HG02938 (cell line): ENCODE results near the gene MPZL1.

Experiments
- ATAC-seq: cut with Tn5 transposase; IDR thresholded peaks from one replicate; pipeline ENCODE4 v1.9.1; 2021; ENCODE audit warnings: mild to moderate bottlenecking, moderate library complexity; ENCODE audit not compliant: unreplicated experiment

The MPZL1 gene

DNA sequence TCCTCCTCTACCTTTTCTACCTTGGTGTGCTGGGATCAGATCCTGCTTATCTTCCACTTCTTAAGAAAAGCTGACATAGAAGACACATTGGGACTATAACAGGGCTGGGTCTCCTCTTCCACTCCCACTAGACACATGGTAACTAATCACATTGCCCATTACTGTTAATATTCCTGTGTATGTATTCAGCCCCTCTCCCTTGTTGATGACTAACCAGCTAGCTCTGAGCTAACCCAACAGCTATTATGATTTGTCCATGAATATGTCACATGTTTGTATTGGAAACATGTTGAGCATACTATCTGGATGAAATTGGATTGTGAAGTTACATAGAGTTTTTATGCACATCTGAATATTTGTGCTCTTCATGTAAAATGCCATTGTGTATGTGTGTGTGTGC is 52.9 kb downstream of the MPZL1 start:
- no peak for ATAC-seq

DNA sequence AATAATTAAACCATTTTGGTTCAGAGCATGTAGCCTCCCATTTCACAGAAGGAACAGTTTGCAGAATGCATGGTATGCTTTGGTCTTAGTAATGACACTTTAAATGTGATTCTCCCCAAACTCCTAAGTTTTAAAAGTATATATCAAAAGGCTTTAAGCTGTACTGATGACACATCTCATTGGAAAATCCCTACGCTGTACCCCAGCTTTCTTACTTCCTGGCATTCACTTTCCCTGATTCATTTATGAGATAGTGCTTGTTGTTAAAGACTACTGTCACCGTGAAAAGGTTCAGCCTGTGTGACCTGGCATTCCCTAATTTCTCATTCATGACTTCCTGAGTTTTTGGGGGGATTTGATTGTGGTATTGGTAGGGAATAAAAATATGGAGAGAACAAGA is 53.4 kb downstream of the MPZL1 start:
- ATAC-seq = no peak

DNA sequence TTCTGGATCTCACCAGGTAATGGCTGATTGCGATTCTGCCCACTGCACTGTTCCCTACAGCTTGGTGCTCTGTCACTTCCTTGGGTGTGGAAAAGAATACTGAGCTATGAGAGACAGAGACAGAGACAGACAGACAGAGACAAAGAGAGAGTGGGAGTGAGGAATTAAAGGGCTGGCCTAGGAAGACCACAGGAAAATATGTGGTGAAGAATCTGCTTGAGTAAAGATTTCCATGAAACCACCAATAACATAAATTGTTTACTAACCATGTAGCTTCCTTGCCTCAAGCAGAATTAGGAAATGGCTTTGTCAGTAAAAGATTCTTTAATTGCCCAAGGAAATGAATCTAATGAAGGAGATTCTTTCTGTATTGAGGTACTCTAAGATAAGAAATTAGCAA is 54.4 kb downstream of the MPZL1 start:
- no peak for ATAC-seq

DNA sequence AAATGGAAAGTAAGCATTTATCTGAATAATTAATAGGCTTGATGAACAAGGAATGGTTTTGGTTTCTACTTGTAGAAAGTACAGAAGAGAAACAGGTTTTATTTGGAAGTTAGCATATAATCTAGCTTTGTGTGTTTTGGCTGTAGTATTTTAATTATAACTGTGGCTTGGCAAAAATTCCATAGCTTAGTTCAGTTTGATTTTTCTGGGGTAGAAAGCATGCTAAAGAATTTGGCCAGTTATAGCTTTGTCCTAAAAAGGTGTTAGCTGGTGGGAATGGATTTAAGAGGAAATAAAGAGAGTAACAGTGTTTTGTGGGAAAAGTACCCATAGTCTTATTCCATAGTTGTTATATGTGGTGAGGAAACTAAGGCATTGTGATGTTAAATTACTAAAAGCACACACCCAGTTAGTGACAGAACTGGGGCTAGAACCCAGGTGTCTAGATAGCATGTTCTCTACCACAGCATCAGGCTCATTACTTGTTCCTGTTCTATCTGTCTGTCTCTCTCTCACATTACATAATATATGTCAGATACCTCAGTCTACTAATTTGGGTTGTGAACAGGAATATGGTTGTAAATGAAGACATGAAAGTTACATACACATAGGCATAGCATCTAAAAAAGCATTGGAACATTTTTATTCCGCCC is 55.0 kb downstream of the MPZL1 start:
- ATAC-seq = no peak

DNA sequence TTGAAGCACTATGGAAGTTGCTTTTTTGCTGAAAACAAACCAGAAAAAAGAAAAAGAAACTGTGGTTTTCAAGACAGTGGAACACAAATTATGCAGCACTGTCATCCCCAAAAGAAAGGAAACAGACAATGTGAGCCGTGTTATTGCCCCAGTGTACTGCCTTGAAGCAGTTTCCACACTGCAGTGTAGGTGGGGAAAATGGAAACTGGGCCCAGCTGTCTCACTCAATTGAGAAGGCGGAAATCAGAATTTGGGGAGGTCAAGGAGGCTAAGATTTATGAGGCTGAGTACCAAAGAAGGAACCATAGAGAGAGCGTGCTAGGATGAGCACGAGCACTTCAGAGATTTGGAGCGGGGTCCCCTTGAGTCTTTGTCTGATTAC is 55.5 kb downstream of the MPZL1 start:
- no peak for ATAC-seq

DNA sequence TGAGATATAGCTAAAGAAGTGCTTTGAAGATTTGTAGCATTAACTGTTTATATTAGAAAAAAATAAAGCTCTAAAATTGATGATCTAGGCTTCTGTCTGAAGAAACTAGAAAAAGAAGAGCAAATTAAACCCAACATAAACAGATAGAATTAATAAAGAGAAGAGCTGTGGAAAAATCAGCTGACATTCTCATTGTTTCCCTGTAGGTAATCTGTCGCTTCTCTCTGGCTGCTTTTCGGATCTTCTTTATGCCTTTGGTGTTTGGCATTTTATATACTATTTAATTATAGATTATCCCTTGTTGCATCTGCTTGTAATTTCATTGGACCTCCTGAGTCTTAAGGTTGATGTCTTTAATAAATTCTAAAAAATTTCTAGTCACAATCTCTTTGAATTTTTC is 59.8 kb downstream of the MPZL1 start:
- no peak for ATAC-seq

DNA sequence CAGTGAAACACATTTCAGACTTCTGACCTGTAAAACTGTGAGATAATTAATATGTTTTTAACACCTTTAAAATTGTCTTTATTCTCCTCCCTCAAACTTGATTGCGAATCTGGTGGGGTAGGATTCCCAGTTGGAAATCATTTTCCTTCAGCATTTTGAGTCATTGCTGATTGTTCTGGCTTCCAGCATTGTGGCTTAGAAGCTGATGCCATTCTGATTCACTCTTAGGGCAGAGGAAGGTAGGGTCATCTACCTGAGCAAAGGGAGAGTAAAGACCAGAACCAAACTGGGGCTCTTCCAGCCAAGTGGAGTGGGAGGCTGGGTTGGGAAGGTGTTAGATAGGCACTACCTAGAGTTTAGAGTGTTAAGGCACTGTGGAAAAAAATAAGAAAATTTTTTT is 61.2 kb downstream of the MPZL1 start:
- no peak for ATAC-seq

DNA sequence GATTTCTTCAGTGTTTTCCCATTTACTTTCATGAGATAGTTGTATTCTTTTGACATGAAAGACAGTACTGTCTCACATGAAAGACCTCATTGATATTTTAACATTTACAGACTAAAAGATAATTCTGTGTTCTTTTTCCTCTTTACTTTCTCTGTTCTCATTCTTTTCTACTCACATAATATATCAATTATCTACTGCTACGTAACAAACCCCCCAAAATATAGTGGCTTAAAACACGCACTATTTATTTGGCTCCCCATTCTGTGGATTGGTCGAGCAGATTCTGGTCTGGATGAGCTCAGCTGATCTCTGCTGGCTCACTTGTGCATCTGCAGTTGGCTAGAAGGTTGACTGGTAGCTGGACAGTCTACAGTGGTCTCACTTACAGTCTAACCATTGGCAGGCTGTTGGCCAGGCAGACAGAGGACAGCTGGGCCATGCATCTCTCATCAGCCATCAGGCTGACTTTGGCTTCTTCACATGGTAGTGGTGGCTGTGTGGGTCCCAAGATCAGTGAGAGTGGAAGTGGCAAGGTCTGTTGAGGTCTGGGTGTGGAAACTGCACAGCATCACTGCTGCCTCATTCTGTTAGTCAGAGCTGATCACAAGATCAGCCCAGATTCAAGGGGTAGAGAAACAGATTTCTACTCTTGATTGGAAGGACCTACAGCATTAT is 63.2 kb downstream of the MPZL1 start:
- no peak for ATAC-seq

DNA sequence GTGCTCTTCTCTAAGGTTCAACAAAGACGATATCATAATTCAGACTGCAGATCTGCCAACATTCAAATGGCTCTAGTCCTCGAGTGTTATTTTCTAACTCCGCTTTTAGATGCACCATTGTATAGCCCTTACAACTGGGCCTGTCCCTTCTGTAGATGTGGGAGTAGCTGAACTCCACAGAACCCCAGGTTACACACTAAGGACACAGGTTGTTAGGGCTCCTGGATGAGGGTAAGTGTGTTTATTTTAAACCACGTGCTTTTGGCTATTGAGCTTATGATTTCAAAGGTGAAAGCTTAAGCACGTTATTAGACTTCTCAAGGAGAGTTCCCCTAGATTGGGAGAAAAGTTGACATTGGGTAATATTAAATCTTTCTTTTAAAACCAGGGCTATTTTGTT is 64.7 kb downstream of the MPZL1 start:
- no peak for ATAC-seq

DNA sequence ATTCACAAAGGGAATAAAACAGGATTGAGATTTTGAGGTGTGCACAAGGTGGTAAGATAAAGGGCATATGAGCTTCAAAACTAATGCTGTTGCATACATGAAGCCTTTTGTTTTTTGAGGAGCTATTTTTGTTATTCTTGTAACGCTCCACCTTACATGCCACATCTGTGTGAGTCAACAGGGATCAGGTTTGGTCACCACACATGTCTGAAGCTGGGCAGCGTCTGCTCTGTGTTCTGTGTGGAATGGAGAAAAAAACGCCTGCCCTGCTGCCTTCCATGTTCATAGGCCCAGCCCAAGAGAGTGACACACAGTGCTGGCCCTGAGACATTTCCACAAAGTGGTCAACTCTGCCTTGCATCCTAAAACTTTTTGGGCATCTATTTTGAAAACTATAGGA is 67.7 kb downstream of the MPZL1 start:
- no peak for ATAC-seq

DNA sequence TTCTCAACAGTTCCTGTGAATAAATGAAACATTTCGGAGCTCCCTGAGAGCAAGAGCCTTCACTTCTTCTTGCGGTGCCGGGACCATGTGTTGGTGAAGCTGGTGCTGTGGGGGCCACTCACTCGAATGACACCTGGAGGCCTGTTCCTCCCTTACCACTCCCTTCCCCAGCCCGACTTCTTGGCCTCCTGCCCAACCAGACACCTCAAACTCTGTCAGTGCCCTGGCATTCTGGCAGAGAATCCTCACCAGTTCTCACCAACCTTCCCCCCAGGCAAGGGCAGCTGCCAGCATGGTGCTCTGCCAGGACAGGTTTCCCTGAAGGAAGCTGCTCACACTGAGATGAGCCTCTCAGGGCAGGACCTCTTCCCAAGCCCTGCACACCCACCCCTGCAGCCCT is 68.3 kb downstream of the MPZL1 start:
- ATAC-seq = no peak

DNA sequence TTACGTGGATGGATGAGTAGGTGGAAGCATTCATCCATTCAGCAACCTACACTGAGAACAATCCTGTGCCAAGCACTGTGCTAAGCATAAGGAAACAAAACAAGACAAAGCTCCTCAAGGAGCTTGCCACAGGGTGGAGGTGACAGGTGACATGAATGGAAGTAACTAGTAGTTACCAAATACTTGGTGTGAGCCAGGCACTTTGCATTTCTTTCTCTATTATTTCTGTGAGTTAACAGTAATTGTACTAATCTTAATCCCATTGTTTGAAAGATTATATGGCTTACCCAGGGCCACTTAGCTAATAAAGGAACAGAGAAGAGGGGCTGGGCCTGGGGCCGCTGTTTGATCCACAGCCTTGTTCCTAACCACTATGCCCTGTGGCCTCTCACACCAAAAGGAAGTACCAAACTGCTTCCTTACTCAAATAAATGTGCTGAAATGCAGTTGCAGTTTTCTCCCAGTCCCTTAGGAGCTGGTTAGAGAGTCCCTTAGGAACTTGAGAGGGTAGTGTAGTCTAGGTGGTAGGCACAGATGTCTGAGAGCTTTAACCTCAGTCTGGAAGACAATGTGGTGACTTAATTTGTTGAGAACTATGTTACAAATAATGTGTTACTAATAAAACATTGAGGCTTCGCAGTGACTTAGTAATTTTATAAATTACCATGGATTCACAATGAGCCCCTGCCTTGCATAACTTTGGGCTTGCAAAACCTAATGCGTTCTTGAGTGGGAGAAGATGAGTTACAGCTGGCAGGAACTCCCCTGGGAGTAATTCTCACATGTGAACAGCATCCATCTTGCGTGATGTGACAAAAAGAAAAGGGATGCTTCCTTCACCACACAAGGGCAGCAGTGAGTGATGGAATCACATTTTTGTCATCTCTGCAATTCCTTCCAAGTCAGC is 69.8 kb downstream of the MPZL1 start:
- ATAC-seq = no peak

DNA sequence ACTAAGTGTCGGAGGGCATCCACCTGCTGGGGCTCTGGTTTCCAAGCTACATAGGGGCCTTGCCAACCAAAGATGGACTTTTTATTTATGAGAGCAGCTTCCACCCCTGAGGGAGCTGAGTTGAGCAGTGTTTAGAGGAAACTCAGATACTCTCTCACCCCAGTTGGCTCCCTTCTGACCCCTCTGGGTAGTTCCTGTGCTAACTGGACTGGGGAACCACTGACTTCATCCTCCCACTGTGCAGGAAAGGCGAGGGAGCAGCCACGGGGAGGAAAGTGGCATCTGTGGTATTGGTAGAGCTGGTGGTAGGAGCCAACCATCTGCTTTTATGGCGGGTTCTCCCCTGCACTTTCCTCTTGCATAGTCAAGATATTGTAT is 70.4 kb downstream of the MPZL1 start:
- no peak for ATAC-seq

DNA sequence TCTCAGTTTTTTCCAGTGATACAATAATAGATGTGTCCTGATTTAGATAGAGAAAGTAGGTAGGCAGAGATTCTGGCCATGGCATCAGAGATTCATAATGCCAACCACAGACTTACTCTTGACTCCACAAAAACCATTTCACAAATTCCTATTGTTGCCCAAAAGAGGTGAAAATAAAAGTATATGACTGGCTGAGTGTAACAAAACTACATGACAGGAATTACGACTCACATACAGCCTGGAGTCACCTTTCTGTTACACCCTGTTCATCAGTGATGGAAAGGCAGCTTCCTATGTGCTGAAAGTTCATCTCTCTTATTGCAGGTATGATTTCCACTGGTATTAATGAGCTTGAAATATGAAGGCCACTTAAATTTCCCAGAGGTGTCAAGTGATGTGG is 72.3 kb downstream of the MPZL1 start:
- no peak for ATAC-seq

DNA sequence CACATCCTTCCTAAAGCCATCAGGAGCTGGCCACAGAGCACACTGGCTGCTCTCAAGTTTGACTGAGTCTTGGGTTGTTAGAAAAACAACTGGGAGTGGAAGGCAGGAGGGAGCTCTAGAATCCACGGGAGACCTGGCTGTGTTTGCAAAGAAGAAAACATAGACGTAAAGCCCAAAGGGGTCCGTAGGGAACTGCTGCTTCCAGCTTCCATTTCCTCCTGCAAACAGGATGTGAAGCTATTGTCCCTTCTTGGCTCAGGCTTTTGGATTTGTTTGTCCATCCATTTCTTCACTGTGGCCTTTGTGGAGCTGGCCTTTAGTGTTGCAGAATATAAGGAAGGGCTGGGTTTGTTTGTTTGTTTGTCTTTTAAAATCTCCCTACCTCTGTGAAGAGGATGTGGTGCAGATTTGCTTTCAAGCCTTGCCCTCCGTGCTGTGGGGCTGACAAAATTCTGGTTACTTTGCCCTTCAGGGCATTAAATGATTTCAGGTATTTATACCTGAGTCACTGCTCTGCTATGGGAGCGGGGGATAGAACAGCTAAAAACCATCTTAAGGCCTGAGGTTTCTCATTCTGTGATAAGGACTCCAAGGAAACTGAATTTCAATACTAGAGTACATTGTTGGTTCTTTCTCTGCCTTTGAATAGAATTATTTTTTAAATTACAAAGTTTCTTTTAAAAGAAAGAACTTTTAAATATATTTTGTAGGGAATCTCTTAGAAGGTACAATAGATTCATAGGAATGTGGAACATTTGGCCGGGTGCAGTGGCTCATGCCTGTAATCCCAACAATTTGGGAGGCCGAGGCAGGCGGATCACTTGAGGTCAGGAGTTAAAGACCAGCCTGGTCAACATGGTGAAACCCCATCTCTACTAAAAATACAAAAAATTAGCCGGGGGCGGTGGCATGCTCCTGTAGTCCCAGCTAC is 74.3 kb downstream of the MPZL1 start:
- ATAC-seq = no peak

DNA sequence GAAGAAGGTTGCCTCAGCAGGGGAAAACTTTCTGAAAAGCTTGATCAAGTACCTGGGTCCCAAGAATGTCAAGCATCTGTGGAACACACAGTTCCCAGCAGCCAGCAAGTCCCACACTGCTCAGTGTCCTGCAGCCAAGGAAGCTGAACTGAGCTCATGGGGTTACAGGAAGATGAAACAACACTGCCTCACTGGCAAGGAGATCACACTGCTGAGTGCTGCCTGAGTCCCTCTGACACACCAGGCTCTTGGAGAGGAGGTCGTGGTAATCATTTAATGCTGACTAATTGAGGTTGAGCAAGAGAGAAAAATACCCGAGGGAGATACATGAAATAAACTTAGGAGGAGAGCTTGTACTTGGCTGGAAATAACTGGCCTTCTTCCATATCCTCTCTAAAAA is 75.2 kb downstream of the MPZL1 start:
- ATAC-seq = no peak

DNA sequence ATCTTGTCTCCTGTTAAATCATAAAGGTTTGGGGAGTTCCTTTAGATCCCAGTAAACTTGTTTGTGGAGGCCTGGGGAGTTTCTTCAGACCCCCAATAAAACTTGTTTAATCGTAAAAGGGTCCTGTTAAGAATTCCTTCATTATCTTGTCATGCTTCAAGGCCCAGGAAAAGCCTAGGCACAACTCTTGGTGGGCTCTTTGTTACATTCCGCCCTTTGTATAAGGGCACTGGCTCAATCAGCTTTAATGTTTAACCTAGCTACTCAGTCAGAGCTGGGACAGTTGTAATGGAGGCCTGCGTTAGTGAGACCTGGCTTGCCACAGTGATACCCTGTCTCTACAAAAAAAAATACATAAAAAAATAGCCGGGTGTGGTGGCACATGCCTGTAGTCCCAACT is 77.2 kb downstream of the MPZL1 start:
- ATAC-seq = no peak

DNA sequence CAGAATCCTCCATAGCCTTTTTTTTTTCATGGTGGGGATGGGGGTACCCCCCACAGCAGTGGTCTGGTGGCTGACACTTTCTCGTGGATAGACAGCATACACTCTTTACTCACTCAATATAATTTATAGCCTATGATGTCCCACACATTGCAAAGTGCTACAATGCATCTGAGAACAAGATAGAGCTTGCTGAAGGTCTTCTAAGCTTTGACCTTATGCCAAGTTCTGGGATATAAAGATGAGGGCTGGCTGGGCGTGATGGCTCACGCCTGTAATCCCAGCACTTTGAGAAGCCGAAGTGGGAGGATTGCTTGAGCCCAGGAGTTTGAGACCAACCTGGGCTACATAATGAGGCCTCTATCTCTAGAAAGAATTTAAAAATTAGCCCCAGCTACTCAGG is 78.0 kb downstream of the MPZL1 start:
- no peak for ATAC-seq

DNA sequence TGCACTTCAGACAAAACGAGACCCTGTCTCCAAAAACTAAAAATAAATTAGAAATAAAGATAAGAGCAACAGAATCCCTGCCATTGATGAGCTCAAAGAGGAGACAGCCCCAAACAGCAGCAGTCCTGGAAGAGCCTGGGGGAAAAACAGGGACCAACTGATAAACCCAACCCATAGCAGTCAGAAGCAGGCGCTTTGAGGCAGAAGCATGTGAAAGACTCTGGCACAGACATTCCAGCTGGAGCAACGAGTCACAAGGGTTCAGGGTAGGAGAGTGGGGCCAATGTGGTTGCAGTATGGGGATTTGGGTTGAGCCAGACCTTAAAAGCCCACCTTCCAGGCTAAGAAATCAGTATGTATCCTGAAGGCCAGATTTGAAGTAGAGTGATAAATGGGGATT is 78.5 kb downstream of the MPZL1 start:
- ATAC-seq = no peak

DNA sequence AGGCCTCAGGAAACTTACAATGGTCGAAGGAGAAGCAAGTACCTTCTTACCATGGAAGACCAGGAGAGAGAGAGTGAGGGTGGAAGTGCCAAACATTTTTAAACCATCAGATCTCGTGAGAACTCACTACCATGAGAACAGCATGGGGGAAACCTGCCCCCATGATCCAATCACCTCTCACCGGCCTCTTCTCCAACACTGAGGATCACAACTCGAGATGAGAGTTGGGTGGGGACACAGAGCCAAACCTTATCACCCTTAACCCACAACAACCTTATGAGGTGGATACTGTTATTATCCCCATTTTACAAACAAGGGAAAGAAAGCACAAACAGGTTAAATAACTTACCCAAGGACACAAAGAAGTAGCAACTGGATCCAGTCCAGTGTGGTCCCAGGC is 80.5 kb downstream of the MPZL1 start:
- ATAC-seq = no peak
